GM23248 (cell line): ENCODE measurements around the gene SALL1.

ENCODE experiments used
- EZH2 ChIP-seq: fragments of 200-600 bp; sonication (generic); IDR thresholded peaks from 2 replicates; pipeline ENCODE4 v1.6.1; 2018; ENCODE audit warnings: antibody characterized with exemption, mild to moderate bottlenecking; ENCODE audit not compliant: insufficient read depth, poor library complexity, severe bottlenecking
- EZH2phosphoT487 ChIP-seq: fragments of 200-600 bp; sonication (generic); IDR thresholded peaks from 2 replicates; pipeline ENCODE4 v1.6.1; 2018; ENCODE audit warnings: antibody characterized with exemption, moderate library complexity, mild to moderate bottlenecking, low read depth; ENCODE audit not compliant: insufficient read depth

DNA sequence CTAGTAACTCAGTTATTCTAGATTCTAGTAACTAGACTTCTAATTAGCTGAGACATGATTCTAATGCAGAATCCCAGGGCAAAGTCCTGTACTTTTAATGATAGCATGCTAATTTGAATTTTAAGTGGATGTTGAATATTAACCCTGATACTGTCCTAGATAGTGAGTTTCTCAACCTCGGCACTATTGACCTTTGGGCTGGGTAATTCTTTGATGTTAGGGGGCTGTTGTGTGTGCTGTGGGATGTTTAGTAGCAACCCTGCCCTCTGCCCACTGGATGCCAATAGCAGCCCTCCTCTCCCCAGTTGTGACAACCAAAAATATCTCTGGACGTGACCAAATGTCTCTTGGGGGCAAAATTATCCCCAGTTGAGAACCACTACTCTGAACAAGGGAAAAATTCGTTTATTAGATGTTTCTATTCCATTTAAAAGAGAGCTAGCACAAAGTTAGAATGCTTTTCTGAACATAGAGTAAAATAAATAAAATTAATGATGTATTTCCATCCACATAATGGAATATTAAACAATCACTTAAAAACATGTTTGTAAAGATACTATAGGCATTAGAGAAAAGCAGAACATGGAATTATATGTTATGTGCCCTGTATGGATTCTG lies 30.2 kb downstream of the SALL1 start:
- TF ChIP-seq EZH2 (no peak), EZH2phosphoT487 (no peak)
